ENCODE measurements around the gene TBX2.

DNA sequence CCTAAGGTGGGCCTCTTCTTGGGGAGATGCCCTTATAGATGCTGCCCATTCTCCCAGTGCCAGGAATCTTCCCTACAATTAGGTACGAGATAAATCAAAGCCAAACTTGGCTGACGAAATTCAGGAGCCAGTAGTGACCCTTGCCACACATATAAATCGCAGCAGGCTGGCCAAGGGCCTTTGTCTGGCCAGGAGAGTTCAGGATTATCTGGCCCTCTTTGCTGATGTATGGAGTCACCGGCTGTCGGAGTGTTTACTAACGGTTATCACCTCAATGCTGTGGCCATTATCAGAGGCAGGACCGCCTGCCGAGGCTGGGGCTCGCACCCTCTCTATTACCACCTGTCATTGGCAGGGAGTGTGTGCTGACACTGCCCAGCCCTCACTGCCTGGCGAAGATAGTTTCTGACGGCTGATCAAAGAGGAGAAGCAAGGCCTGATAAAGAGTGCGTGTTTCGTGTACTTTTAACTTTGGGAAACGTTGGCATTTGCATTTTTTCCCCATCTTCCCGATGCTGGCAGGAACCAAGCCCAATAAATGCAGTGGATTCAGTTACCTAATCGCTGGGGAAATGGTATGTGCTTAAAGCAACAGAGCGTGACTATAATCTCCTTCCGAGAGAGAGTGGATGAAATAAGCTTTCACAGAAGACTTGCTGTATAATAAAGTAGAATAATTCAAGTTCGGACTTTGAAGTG is 32.8 kb upstream of the TBX2 start:
- TF ChIP-seq, protein P1, sequence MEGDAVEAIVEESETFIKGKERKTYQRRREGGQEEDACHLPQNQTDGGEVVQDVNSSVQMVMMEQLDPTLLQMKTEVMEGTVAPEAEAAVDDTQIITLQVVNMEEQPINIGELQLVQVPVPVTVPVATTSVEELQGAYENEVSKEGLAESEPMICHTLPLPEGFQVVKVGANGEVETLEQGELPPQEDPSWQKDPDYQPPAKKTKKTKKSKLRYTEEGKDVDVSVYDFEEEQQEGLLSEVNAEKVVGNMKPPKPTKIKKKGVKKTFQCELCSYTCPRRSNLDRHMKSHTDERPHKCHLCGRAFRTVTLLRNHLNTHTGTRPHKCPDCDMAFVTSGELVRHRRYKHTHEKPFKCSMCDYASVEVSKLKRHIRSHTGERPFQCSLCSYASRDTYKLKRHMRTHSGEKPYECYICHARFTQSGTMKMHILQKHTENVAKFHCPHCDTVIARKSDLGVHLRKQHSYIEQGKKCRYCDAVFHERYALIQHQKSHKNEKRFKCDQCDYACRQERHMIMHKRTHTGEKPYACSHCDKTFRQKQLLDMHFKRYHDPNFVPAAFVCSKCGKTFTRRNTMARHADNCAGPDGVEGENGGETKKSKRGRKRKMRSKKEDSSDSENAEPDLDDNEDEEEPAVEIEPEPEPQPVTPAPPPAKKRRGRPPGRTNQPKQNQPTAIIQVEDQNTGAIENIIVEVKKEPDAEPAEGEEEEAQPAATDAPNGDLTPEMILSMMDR (IDR thresholded peaks at IDR 0.05) = no peak
- no peak for TF ChIP-seq POLR2A (IDR thresholded peaks at IDR 0.05)

Data from adrenal gland (tissue), 5 donors.